Left lung (tissue), 14 donors: ENCODE data around the gene ANGEL2. TPM values are rescaled to one million over a fixed set of nuclear protein-coding genes. Genes with fewer than 3 reads are reported as not detected.

Experiments
- ATAC-seq: fragments of 200-7000 bp; cut with Tn5 transposase; one replicate; pipeline ENCODE4 v1.9.1; 2020; ENCODE audit warnings: moderate library complexity
- DNase-seq, 4 donors: peaks; one replicate each; pipeline ENCODE4 v3.0.0-alpha.2; 2013 to 2020
- H3K27ac ChIP-seq, 2 donors: fragments of 200-600 bp; sonication (generic) in 1 of 2; one replicate each; pipeline versions ENCODE4 v1.5.0 to v1.8.0; 2020 to 2021
- H3K27me3 ChIP-seq, 2 donors: fragments of 200-600 bp; sonication (generic) in 1 of 2; one replicate each; pipeline versions ENCODE4 v1.5.0 to v1.8.0; 2020 to 2021
- H3K36me3 ChIP-seq, 2 donors: fragments of 200-600 bp; sonication (generic) in 1 of 2; one replicate each; pipeline versions ENCODE4 v1.5.0 to v1.8.0; 2020 to 2021
- H3K4me1 ChIP-seq, 2 donors: fragments of 200-600 bp; one replicate each; pipeline ENCODE4 v1.8.0; 2021
- H3K4me3 ChIP-seq, 2 donors: fragments of 200-600 bp; sonication (generic) in 1 of 2; one replicate each; pipeline versions ENCODE4 v1.5.0 to v1.8.0; 2020 to 2021; ENCODE audit warnings: mild to moderate bottlenecking in 1 of 2
- H3K9me3 ChIP-seq, 2 donors: fragments of 200-600 bp; sonication (generic) in 1 of 2; one replicate each; pipeline versions ENCODE4 v1.5.0 to v1.8.0; 2020 to 2021
- CTCF ChIP-seq, 2 donors: fragments of 200-600 bp; sonication (generic) in 1 of 2; IDR thresholded peaks; one replicate each; pipeline versions ENCODE4 v1.5.0 to v1.8.0; 2021; ENCODE audit warnings: antibody characterized with exemption in 2 of 2
- intact Hi-C, 2 donors: fragments of 100-400 bp; cut with DNase I; formaldehyde crosslinking; loops; one replicate each; pipeline versions ENCODE4 v1.11.2 to v1.14.2; 2022
- long read RNA-seq, 12 donors: library from polyadenylated mRNA in 2 of 12; unstranded in 2 of 12; transcript quantifications; one replicate each; pipeline ENCODE4 v2.0.0 and lab custom pipeline, GENCODE V29; 2019 to 2026
- polyA plus RNA-seq, 6 donors: library from polyadenylated mRNA; unstranded; fragments of 120-200 nt; gene quantifications; one replicate each; pipeline ENCODE4 v1.2.1, GENCODE V29; 2013; ENCODE audit not compliant: insufficient read length in 6 of 6
- total RNA-seq, 2 donors: library from RNA; stranded (reverse); fragmentation: NEBNext Ultra II Directional; extraction: Animal tissue kit (Norgen Biotek cat#: 25700); gene quantifications; one replicate each; pipeline ENCODE4 v1.2.1, GENCODE V29; 2021
- donor health status: DM: no; HTN: yes; CAD: no.
- donor health status: DM: no; HTN: no; CAD: no.

The ANGEL2 gene
- total RNA-seq: 10 to 100 TPM; 24.0 to 35.2 TPM
- 10 to 100 TPM; 41.8 to 56.9 (median 47.1) TPM for polyA plus RNA-seq
- long read RNA-seq, donor 1, partial matches to known transcripts: 9 of 11 reads
- long read RNA-seq, donor 1, other reads (novel, unspliced or antisense): 0 of 11 reads
- long read RNA-seq, donor 2, partial matches to known transcripts: 9 of 9 reads
- long read RNA-seq, donor 2, other reads (novel, unspliced or antisense): 0 of 9 reads
- long read RNA-seq, donor 3: 0 reads
- long read RNA-seq, donor 4, partial matches to known transcripts: 5 of 11 reads
- long read RNA-seq, donor 4, other reads (novel, unspliced or antisense): 4 of 11 reads
- long read RNA-seq, donor 5, full-length matches to known transcripts: 3 of 3 reads
- long read RNA-seq, donor 5, partial matches to known transcripts: 0 of 3 reads
- long read RNA-seq, donor 5, other reads (novel, unspliced or antisense): 0 of 3 reads
- long read RNA-seq, donor 6, full-length matches to known transcripts: 4 of 17 reads
- long read RNA-seq, donor 6, partial matches to known transcripts: 13 of 17 reads
- long read RNA-seq, donor 6, other reads (novel, unspliced or antisense): 0 of 17 reads
- long read RNA-seq, donor 7, full-length matches to known transcripts: 2 of 2 reads
- long read RNA-seq, donor 7, partial matches to known transcripts: 0 of 2 reads
- long read RNA-seq, donor 7, other reads (novel, unspliced or antisense): 0 of 2 reads
- long read RNA-seq, donor 8, partial matches to known transcripts: 0 of 1 reads
- long read RNA-seq, donor 8, other reads (novel, unspliced or antisense): 0 of 1 reads
- long read RNA-seq, donor 9: 0 reads
- long read RNA-seq, donor 10, partial matches to known transcripts: 3 of 9 reads
- long read RNA-seq, donor 10, other reads (novel, unspliced or antisense): 4 of 9 reads
- long read RNA-seq, donor 11, full-length matches to known transcripts: 4 of 4 reads
- long read RNA-seq, donor 11, partial matches to known transcripts: 0 of 4 reads
- long read RNA-seq, donor 11, other reads (novel, unspliced or antisense): 0 of 4 reads
- long read RNA-seq, donor 12, partial matches to known transcripts: 0 of 1 reads
- long read RNA-seq, donor 12, other reads (novel, unspliced or antisense): 0 of 1 reads

- Histone ChIP-seq H3K9me3 (no peaks in the 10 kb centered on the region), H3K27me3 (no peaks in the 10 kb centered on the region), H3K4me3 (peak within 1 kb of the TSS; percentile 85 to 91), H3K4me1 (peaks cover 5 to 30% of the 10 kb centered on the region in 2 donors), H3K36me3 (peaks cover 0 to 17% of the 10 kb centered on the region in 2 donors), H3K27ac (peak within 1 kb of the TSS; percentile 88 to 95)
- TF ChIP-seq CTCF (IDR thresholded peaks at IDR 0.05): no peak
- ATAC-seq (peak; percentile 97), DNase-seq (peak; percentile 97 to 98 (median 98))
- intact Hi-C loops: no loop called here
Observed at GRCh38 chr1:213015099-213016050, at the start of gene ANGEL2. Gene ANGEL2, minus strand, starts transcription at chr1:213015867. Its CDS starts 196 bp downstream, at chr1:213015671.

DNA sequence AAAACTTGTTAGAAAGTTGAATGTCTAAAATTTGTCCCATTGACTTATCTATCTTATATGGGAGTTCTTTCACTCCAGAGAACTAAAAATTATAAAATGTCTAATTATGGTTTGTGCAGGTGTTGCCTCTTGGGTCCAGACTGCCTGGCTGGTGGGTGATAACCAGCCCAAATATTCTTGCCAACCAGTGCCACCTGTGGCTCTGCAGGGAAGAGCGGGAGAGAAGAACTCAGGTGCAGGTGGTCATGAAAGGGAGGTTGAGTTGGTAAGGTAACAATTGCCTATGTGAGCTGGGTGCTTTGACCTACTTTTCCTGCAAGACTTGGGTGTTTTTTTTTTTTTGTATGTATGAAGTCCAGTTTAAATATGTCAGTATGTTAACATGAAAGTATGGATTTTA is 45.6 kb upstream of the ANGEL2 start:
- no peak overlapping the region for H3K4me3 ChIP-seq
- no peak overlapping the region for H3K27ac ChIP-seq
- intact Hi-C loops: no loop called here
- no peaks in the 10 kb centered on the region for H3K4me1 ChIP-seq
- H3K27me3 ChIP-seq: no peaks in the 10 kb centered on the region
- no peak for TF ChIP-seq CTCF (IDR thresholded peaks at IDR 0.05)
- no peaks in the 10 kb centered on the region for H3K9me3 ChIP-seq
- DNase-seq: no peak
- no peak for ATAC-seq
- no peaks in the 10 kb centered on the region for H3K36me3 ChIP-seq

GRCh38 chr1:213060836-213061235 is 45.2 kb upstream of the ANGEL2 start:
- Histone ChIP-seq H3K4me1 (peaks cover 0 to 3% of the 10 kb centered on the region in 2 donors), H3K27ac (no peak overlapping the region), H3K4me3 (no peak overlapping the region), H3K9me3 (no peaks in the 10 kb centered on the region), H3K27me3 (no peaks in the 10 kb centered on the region), H3K36me3 (no peaks in the 10 kb centered on the region)
- ATAC-seq (no peak), DNase-seq (no peak)
- intact Hi-C loops: no loop called here
- TF ChIP-seq CTCF (IDR thresholded peaks at IDR 0.05): no peak

DNA sequence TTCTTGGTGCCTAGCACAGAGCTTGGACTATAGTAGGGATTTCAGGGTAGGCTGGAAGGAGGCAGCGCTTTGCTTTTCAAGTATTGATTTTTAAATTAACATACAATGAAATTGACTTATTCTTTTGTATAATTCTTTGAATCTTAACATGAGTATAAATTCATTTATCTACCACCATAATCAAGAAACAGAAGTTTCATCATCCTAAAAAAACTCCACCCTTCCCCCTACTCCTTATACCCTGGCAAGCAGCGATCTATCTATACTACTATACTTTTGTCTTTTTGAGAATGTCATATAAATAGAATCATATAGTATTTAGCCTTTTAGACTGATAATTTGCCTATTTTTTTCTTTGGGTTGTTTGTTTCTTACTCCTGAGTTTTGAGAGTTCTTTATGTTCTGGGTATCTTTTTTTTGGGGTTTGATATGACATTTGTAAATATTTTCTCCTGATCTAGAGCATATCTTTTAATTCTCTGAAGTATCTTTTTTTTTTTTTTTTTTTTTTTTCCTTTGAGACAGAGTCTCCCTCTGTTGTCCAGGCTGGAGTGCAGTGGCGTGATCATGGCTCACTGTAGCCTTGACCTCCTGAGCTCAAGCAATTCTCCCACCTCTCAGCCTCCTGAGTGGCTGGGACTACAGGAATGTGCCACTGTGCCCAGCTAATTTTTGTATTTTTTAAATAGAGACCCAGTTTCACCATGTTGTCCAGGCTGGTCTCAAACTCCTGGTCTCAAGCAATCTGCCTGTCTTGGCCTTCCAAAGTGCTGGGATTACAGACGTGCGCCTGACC is 41.8 kb upstream of the ANGEL2 start:
- Histone ChIP-seq H3K27ac (no peak overlapping the region), H3K9me3 (no peaks in the 10 kb centered on the region), H3K4me1 (peaks cover 0 to 24% of the 10 kb centered on the region in 2 donors), H3K36me3 (no peaks in the 10 kb centered on the region), H3K27me3 (no peaks in the 10 kb centered on the region), H3K4me3 (no peak overlapping the region)
- no peak for TF ChIP-seq CTCF (IDR thresholded peaks at IDR 0.05)
- intact Hi-C loops: no loop called here
- DNase-seq (no peak), ATAC-seq (no peak)
